Fibroblast of lung (primary cell): ENCODE measurements around the gene GRAP. TPM values are rescaled to one million over a fixed set of nuclear protein-coding genes. Genes with fewer than 3 reads are reported as not detected.
"Not testable (repeated sequence)": the region's sequence is repeated elsewhere in the genome, so short reads cannot be mapped to it uniquely, and the experiment has no call there.

ENCODE experiments used
- DNase-seq, 2 donors: peaks; one replicate each; pipeline versions ENCODE4 v3.0.0 to v3.0.0-alpha.2; 2010; ENCODE audit warnings: low read depth in 2 of 2
- H2AFZ ChIP-seq: 2 replicates; pipeline ENCODE4 v1.5.1; 2012; ENCODE audit warnings: low read length, control low read depth, inconsistent platforms
- H3K27ac ChIP-seq: 2 replicates; pipeline ENCODE4 v1.5.1; 2011; ENCODE audit warnings: low read length, control low read depth; ENCODE audit not compliant: insufficient read depth
- H3K27me3 ChIP-seq: 2 replicates; pipeline ENCODE4 v1.5.1; 2011; ENCODE audit warnings: mild to moderate bottlenecking, low read length; ENCODE audit not compliant: control insufficient read depth, insufficient read depth
- H3K36me3 ChIP-seq: 2 replicates; pipeline ENCODE4 v1.5.1; 2011; ENCODE audit warnings: low read length; ENCODE audit not compliant: control insufficient read depth, insufficient read depth
- H3K4me1 ChIP-seq: 2 replicates; pipeline ENCODE4 v1.5.1; 2011; ENCODE audit warnings: low read length; ENCODE audit not compliant: control insufficient read depth, insufficient read depth; ENCODE audit errors: extremely low read depth
- H3K4me2 ChIP-seq: 2 replicates; pipeline ENCODE4 v1.5.1; 2011; ENCODE audit warnings: low read length, control low read depth; ENCODE audit not compliant: insufficient read depth; ENCODE audit errors: extremely low read depth
- H3K4me3 ChIP-seq, 4 experiments: fragments of 200-600 bp in 1 of 4; sonication (generic) in 1 of 4; replicated peaks in 1 of 4; 2 replicates each; pipeline ENCODE4 v1.5.1; 2011 to 2016; ENCODE audit warnings: low read length in 4 of 4, low read depth in 3 of 4, mild to moderate bottlenecking in 3 of 4, control low read depth in 2 of 4, inconsistent platforms in 1 of 4, mixed read lengths in 1 of 4; ENCODE audit not compliant: insufficient read depth in 1 of 4; ENCODE audit errors: control extremely low read depth in 1 of 4
- H3K79me2 ChIP-seq: 2 replicates; pipeline ENCODE4 v1.5.1; 2012; ENCODE audit warnings: mild to moderate bottlenecking, low read length, inconsistent platforms; ENCODE audit not compliant: control insufficient read depth, insufficient read depth
- H3K9ac ChIP-seq: 2 replicates; pipeline ENCODE4 v1.5.1; 2011; ENCODE audit warnings: mild to moderate bottlenecking, low read length, control low read depth; ENCODE audit not compliant: insufficient read depth
- H3K9me3 ChIP-seq: 2 replicates; pipeline ENCODE4 v1.5.1; 2012; ENCODE audit warnings: low read depth, low read length; ENCODE audit not compliant: control insufficient read depth, insufficient read depth
- H4K20me1 ChIP-seq: 2 replicates; pipeline ENCODE4 v1.5.1; 2011; ENCODE audit warnings: low read length; ENCODE audit not compliant: control insufficient read depth, insufficient read depth; ENCODE audit errors: extremely low read depth
- polyA plus RNA-seq, 2 donors: library from polyadenylated mRNA; depleted of rRNA in 1 of 2; stranded (reverse) in 1 of 2; unstranded in 1 of 2; fragments of >200 nt; gene quantifications; 2 replicates each; pipeline ENCODE4 v1.2.1, GENCODE V29; 2011 to 2012; ENCODE audit warnings: missing spikeins in 1 of 2
- total RNA-seq: library from RNA; depleted of rRNA; stranded (reverse); fragments of >200 nt; gene quantifications from 2 replicates; pipeline ENCODE4 v1.2.1, GENCODE V29; 2014

GRAP gene
- total and polyA plus RNA-seq, 2 donors (not counting 1 experiment from before 2014, with no cell fraction given), result 0.10 TPM; not detected in 1

- not testable (repeated sequence) for DNase-seq, H3K9ac ChIP-seq, H4K20me1 ChIP-seq, H2AFZ ChIP-seq, H3K4me1 ChIP-seq, H3K4me2 ChIP-seq, H3K27ac ChIP-seq, H3K79me2 ChIP-seq, H3K27me3 ChIP-seq, H3K4me3 ChIP-seq, H3K36me3 ChIP-seq, H3K9me3 ChIP-seq
These were observed 30.6 kb upstream of the GRAP start for GRCh38 chr17:19077386-19077785.

GRCh38 chr17:19076398-19077192 is 29.8 kb upstream of the GRAP start:
- H3K36me3 ChIP-seq, H4K20me1 ChIP-seq, H2AFZ ChIP-seq, H3K4me3 ChIP-seq, H3K9me3 ChIP-seq, H3K79me2 ChIP-seq, H3K4me1 ChIP-seq, H3K27ac ChIP-seq, H3K9ac ChIP-seq, H3K27me3 ChIP-seq, DNase-seq, H3K4me2 ChIP-seq: not testable (repeated sequence)

GRCh38 chr17:19070318-19071168 is 23.8 kb upstream of the GRAP start:
- not testable (repeated sequence) for H4K20me1 ChIP-seq, DNase-seq, H3K79me2 ChIP-seq, H3K4me1 ChIP-seq, H3K36me3 ChIP-seq, H3K9me3 ChIP-seq, H3K4me3 ChIP-seq, H3K27me3 ChIP-seq, H3K9ac ChIP-seq, H2AFZ ChIP-seq, H3K4me2 ChIP-seq, H3K27ac ChIP-seq

- not testable (repeated sequence) for H3K9me3 ChIP-seq, H3K4me3 ChIP-seq, DNase-seq, H3K9ac ChIP-seq, H3K79me2 ChIP-seq, H3K4me1 ChIP-seq, H3K36me3 ChIP-seq, H3K27me3 ChIP-seq, H2AFZ ChIP-seq, H4K20me1 ChIP-seq, H3K4me2 ChIP-seq, H3K27ac ChIP-seq
These were observed 17.6 kb upstream of the GRAP start for GRCh38 chr17:19064378-19064777.

- not testable (repeated sequence) for H3K9ac ChIP-seq, DNase-seq, H3K79me2 ChIP-seq, H4K20me1 ChIP-seq, H3K36me3 ChIP-seq, H2AFZ ChIP-seq, H3K4me2 ChIP-seq, H3K27ac ChIP-seq, H3K4me1 ChIP-seq, H3K4me3 ChIP-seq, H3K9me3 ChIP-seq, H3K27me3 ChIP-seq
These were observed 16.7 kb upstream of the GRAP start for GRCh38 chr17:19063326-19063956.

- H3K9me3 ChIP-seq, H3K79me2 ChIP-seq, DNase-seq, H3K27me3 ChIP-seq, H3K36me3 ChIP-seq, H3K9ac ChIP-seq, H3K4me1 ChIP-seq, H4K20me1 ChIP-seq, H2AFZ ChIP-seq, H3K27ac ChIP-seq, H3K4me2 ChIP-seq, H3K4me3 ChIP-seq: not testable (repeated sequence)
These were observed 16.1 kb upstream of the GRAP start for GRCh38 chr17:19062718-19063325.
